ENCODE data around the gene GPR152.

The GPR152 gene

GRCh38 chr11:67423891-67424613 is 28.5 kb downstream of the GPR152 start:
- H3K27ac ChIP-seq (ENCODE audit: low read depth, low read length, poor library complexity, severe bottlenecking) = no peak overlapping the region

GRCh38 chr11:67423466-67423865 is 29.1 kb downstream of the GPR152 start:
- Histone ChIP-seq H4K20me1 (ENCODE audit: insufficient read depth, low read length) (no peaks in the 10 kb centered on the region), H2AFZ (ENCODE audit: low read length) (no peak overlapping the region), H3K27me3 (ENCODE audit: insufficient read depth, low read length) (no peaks in the 10 kb centered on the region), H3K9ac (ENCODE audit: low read length) (no peak overlapping the region), H3K79me2 (ENCODE audit: insufficient read depth, low read length) (no peaks in the 10 kb centered on the region), H3K36me3 (ENCODE audit: insufficient read depth, low read length) (no peaks in the 10 kb centered on the region), H3K27ac (ENCODE audit: low read depth, low read length, poor library complexity, severe bottlenecking) (no peak overlapping the region), H3F3A (ENCODE audit: insufficient read depth, low read length) (no peaks in the 10 kb centered on the region), H3K9me3 (ENCODE audit: low read length) (no peaks in the 10 kb centered on the region), H3K4me3 (ENCODE audit: low read depth, low read length, poor library complexity, severe bottlenecking) (no peak overlapping the region), H3K9me2 (ENCODE audit: low read depth, low read length) (no peaks in the 10 kb centered on the region), H3K4me1 (ENCODE audit: insufficient read depth, low read length, severe bottlenecking) (peaks cover 33% of the 10 kb centered on the region), H3K4me2 (ENCODE audit: low read length) (no peak overlapping the region)
- TF ChIP-seq CTCF (IDR thresholded peaks at IDR 0.05; ENCODE audit: low read length) (no peak), EZH2 (IDR thresholded peaks at IDR 0.05; ENCODE audit: borderline replicate concordance, low read length) (no peak)

More at GRCh38 chr11:67423891-67424613, 28.5 kb downstream of the GPR152 start:
- Histone ChIP-seq H3K4me1 (ENCODE audit: insufficient read depth, low read length, severe bottlenecking) (peaks cover 30% of the 10 kb centered on the region), H3F3A (ENCODE audit: insufficient read depth, low read length) (no peaks in the 10 kb centered on the region), H3K4me2 (ENCODE audit: low read length) (no peak overlapping the region), H3K9me2 (ENCODE audit: low read depth, low read length) (no peaks in the 10 kb centered on the region), H3K79me2 (ENCODE audit: insufficient read depth, low read length) (peaks cover 5% of the 10 kb centered on the region), H3K4me3 (ENCODE audit: low read depth, low read length, poor library complexity, severe bottlenecking) (no peak overlapping the region), H3K9me3 (ENCODE audit: low read length) (no peaks in the 10 kb centered on the region), H2AFZ (ENCODE audit: low read length) (no peak overlapping the region), H3K36me3 (ENCODE audit: insufficient read depth, low read length) (no peaks in the 10 kb centered on the region), H3K27me3 (ENCODE audit: insufficient read depth, low read length) (no peaks in the 10 kb centered on the region), H4K20me1 (ENCODE audit: insufficient read depth, low read length) (no peaks in the 10 kb centered on the region), H3K9ac (ENCODE audit: low read length) (no peak overlapping the region)
- no peak for TF ChIP-seq CTCF (IDR thresholded peaks at IDR 0.05; ENCODE audit: low read length)
- no peak for TF ChIP-seq EZH2 (IDR thresholded peaks at IDR 0.05; ENCODE audit: borderline replicate concordance, low read length)

- H3K36me3 ChIP-seq (ENCODE audit: insufficient read depth, low read length) = no peaks in the 10 kb centered on the region
- no peaks in the 10 kb centered on the region for H3K9me2 ChIP-seq (ENCODE audit: low read depth, low read length)
- no peak overlapping the region for H3K9ac ChIP-seq (ENCODE audit: low read length)
- H3K79me2 ChIP-seq (ENCODE audit: insufficient read depth, low read length) = no peaks in the 10 kb centered on the region
- no peaks in the 10 kb centered on the region for H3F3A ChIP-seq (ENCODE audit: insufficient read depth, low read length)
- no peak overlapping the region for H3K4me3 ChIP-seq (ENCODE audit: low read depth, low read length, poor library complexity, severe bottlenecking)
- H2AFZ ChIP-seq (ENCODE audit: low read length) = no peak overlapping the region
- H3K4me2 ChIP-seq (ENCODE audit: low read length) = no peak overlapping the region
- no peaks in the 10 kb centered on the region for H3K9me3 ChIP-seq (ENCODE audit: low read length)
- TF ChIP-seq CTCF (IDR thresholded peaks at IDR 0.05; ENCODE audit: low read length) (no peak), EZH2 (IDR thresholded peaks at IDR 0.05; ENCODE audit: borderline replicate concordance, low read length) (no peak)
- H3K27me3 ChIP-seq (ENCODE audit: insufficient read depth, low read length) = no peaks in the 10 kb centered on the region
- no peaks in the 10 kb centered on the region for H4K20me1 ChIP-seq (ENCODE audit: insufficient read depth, low read length)
- no peak overlapping the region for H3K27ac ChIP-seq (ENCODE audit: low read depth, low read length, poor library complexity, severe bottlenecking)
- peaks cover 36% of the 10 kb centered on the region for H3K4me1 ChIP-seq (ENCODE audit: insufficient read depth, low read length, severe bottlenecking)
These were observed 29.6 kb downstream of the GPR152 start for GRCh38 chr11:67422891-67423290.

Data from OCI-LY1 (cell line).